Adrenal gland (tissue), 5 donors: ENCODE data around the gene APCDD1L.

Experiments used
- CTCF ChIP-seq, 6 experiments: fragments of 450-650 bp in 4 of 6; fragments of 200-600 bp in 2 of 6; sonication (generic) in 1 of 6; IDR thresholded peaks; 1 replicate in 5 of 6; 2 replicates in 1 of 6; pipeline versions ENCODE4 v1.5.1 to v1.8.0; 2016 to 2021; ENCODE audit warnings: antibody characterized with exemption in 6 of 6, mild to moderate bottlenecking in 2 of 6, moderate library complexity in 1 of 6
- POLR2A ChIP-seq, 2 donors: fragments of 450-650 bp; IDR thresholded peaks; one replicate each; pipeline ENCODE4 v1.6.1; 2017; ENCODE audit warnings: antibody characterized with exemption in 2 of 2, mild to moderate bottlenecking in 2 of 2, moderate library complexity in 1 of 2
- donor health status: DM: no; HTN: no; CAD: no.

DNA sequence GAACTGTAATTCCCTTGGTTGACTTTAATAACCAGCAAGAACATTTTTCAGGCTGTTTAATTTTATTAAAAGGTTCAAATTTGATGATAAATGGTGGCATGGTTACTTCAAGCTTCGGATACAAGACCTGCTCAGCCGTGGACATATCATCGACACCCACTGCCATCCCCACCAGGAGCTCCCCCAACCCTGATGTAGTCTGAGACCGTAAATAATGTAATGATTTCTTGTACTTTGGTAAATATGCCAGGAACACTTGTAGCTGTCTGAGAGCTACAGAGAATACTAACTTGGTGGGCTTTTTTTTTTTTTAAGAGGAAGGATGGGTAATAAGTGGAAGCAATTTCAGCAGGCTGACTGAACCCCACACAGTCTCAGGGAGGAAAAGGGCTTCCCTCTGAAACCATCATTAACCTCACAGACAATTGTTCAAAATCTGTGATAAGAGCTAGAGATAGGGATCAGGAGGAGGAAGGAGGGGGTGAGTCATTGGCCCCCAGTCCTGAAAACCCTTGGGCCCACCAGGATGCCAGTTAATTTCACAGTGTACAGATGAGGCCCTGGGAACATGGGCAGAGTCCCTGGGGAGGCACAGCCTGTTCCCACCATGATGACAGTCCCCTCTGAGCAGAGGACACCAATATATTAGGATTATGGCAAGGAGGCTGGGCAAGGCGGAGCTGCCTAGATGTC, 56.0 kb downstream of the APCDD1L start:
- TF ChIP-seq POLR2A (IDR thresholded peaks at IDR 0.05) (no peak), CTCF (IDR thresholded peaks at IDR 0.05) (no peak)
